Globus pallidus (tissue), 1 donor: ENCODE measurements around the gene MAPK9.
A peak's percentile ranks its signal among the peaks of the same experiment; 100 is the strongest.

Experiments used
- DNase-seq: peaks from one replicate; pipeline ENCODE4 v3.0.0-alpha.2; 2015; ENCODE audit warnings: low spot score

The MAPK9 gene

GRCh38 chr5:180294913-180295555, 3.2 kb upstream of the MAPK9 start:
- no peak for DNase-seq

- no peak for DNase-seq
Measured at GRCh38 chr5:180294411-180294810, 2.5 kb upstream of the MAPK9 start.

- DNase-seq, result peak; percentile 31
Measured at GRCh38 chr5:180291234-180291940, 496 bp downstream of the MAPK9 start.

GRCh38 chr5:180290568-180291233, 1.2 kb downstream of the MAPK9 start:
- DNase-seq, result no peak

- no peak for DNase-seq
Measured at GRCh38 chr5:180289966-180290365, 1.9 kb downstream of the MAPK9 start.

- DNase-seq, result no peak
Measured at GRCh38 chr5:180289433-180289832, 2.5 kb downstream of the MAPK9 start.

GRCh38 chr5:180287868-180288267, 4.0 kb downstream of the MAPK9 start:
- DNase-seq, result no peak

GRCh38 chr5:180287404-180287803, 4.5 kb downstream of the MAPK9 start:
- no peak for DNase-seq

- peak; percentile 75 for DNase-seq
Measured at GRCh38 chr5:180284149-180284548, 7.7 kb downstream of the MAPK9 start.

- DNase-seq, result no peak
Measured at GRCh38 chr5:180283026-180283615, 8.8 kb downstream of the MAPK9 start.

- DNase-seq, result no peak
Measured at GRCh38 chr5:180282281-180282680, 9.6 kb downstream of the MAPK9 start.

- DNase-seq, result no peak
Measured at GRCh38 chr5:180281706-180282105, 10.2 kb downstream of the MAPK9 start.

GRCh38 chr5:180274695-180275094, 17.2 kb downstream of the MAPK9 start:
- no peak for DNase-seq

GRCh38 chr5:180271221-180271620, 20.7 kb downstream of the MAPK9 start:
- no peak for DNase-seq

GRCh38 chr5:180259260-180259611, 32.6 kb downstream of the MAPK9 start:
- DNase-seq, result no peak

GRCh38 chr5:180253036-180253824, 38.7 kb downstream of the MAPK9 start:
- no peak for DNase-seq

GRCh38 chr5:180251887-180252286, 40.0 kb downstream of the MAPK9 start:
- DNase-seq, result no peak

- DNase-seq, result no peak
Measured at GRCh38 chr5:180251141-180251540, 40.7 kb downstream of the MAPK9 start.

GRCh38 chr5:180250329-180250728, 41.6 kb downstream of the MAPK9 start:
- DNase-seq, result no peak

- DNase-seq, result no peak
Measured at GRCh38 chr5:180241600-180241999, 50.3 kb downstream of the MAPK9 start.

- no peak for DNase-seq
Measured at GRCh38 chr5:180238631-180239030, 53.3 kb downstream of the MAPK9 start.

- DNase-seq, result no peak
Measured at GRCh38 chr5:180235846-180236245, 56.0 kb downstream of the MAPK9 start.
